Neural cell (in vitro differentiated cells): ENCODE data around the gene PARD6A. TPM values are rescaled to one million over a fixed set of nuclear protein-coding genes. Genes with fewer than 3 reads are reported as not detected.

ENCODE experiments used
- H2AFZ ChIP-seq: fragments of 200-600, 300-800 bp; sonication (generic), shearing (Covaris generic); 2 replicates; pipeline ENCODE4 v1.6.0; 2014; ENCODE audit warnings: low read depth, mild to moderate bottlenecking, antibody characterized with exemption, low read length, moderate library complexity
- H3F3A ChIP-seq: fragments of 200-600 bp; shearing (Covaris generic); 2 replicates; pipeline ENCODE4 v1.6.1; 2016; ENCODE audit warnings: mild to moderate bottlenecking, moderate library complexity, mixed read lengths, antibody characterized with exemption, low read length; ENCODE audit not compliant: insufficient read depth, poor library complexity, severe bottlenecking
- H3K27ac ChIP-seq: fragments of 200-600, 300-800 bp; sonication (generic), shearing (Covaris generic); 2 replicates; pipeline ENCODE4 v1.5.1; 2014; ENCODE audit warnings: mild to moderate bottlenecking, low read length, moderate library complexity
- H3K27me3 ChIP-seq: fragments of 300-800, 200-600 bp; sonication (generic), shearing (Covaris generic); 2 replicates; pipeline ENCODE4 v1.6.0; 2014; ENCODE audit warnings: mild to moderate bottlenecking, low read depth, low read length, moderate library complexity; ENCODE audit not compliant: insufficient read depth
- H3K36me3 ChIP-seq: fragments of 300-800, 200-600 bp; sonication (generic), shearing (Covaris generic); 2 replicates; pipeline ENCODE4 v1.5.1; 2014; ENCODE audit warnings: mild to moderate bottlenecking, antibody characterized with exemption, low read length, moderate library complexity; ENCODE audit not compliant: insufficient read depth
- H3K4me2 ChIP-seq: fragments of 300-800, 200-600 bp; sonication (generic), shearing (Covaris generic); 2 replicates; pipeline ENCODE4 v1.6.0; 2014; ENCODE audit warnings: mild to moderate bottlenecking, low read length
- H3K4me3 ChIP-seq: fragments of 300-800, 200-600 bp; sonication (generic), shearing (Covaris generic); 2 replicates; pipeline ENCODE4 v1.5.1; 2014; ENCODE audit warnings: mild to moderate bottlenecking, low read length, moderate library complexity
- H3K79me2 ChIP-seq: fragments of 200-600 bp; shearing (Covaris generic); replicated peaks from 2 replicates; pipeline ENCODE4 v1.6.0; 2014; ENCODE audit warnings: mild to moderate bottlenecking, low read length, moderate library complexity; ENCODE audit not compliant: insufficient read depth
- H3K9ac ChIP-seq: fragments of 300-800, 200-600 bp; sonication (generic), shearing (Covaris generic); 2 replicates; pipeline ENCODE4 v1.6.1; 2016; ENCODE audit warnings: mild to moderate bottlenecking, low read length, mixed read lengths
- H3K9me2 ChIP-seq: fragments of 200-600 bp; shearing (Covaris generic); 2 replicates; pipeline ENCODE4 v1.6.1; 2016; ENCODE audit warnings: mild to moderate bottlenecking, low read length, mixed read lengths; ENCODE audit not compliant: insufficient read depth
- H3K9me3 ChIP-seq: fragments of 200-600, 300-800 bp; sonication (generic), shearing (Covaris generic); 2 replicates; pipeline ENCODE4 v1.6.1; 2016; ENCODE audit warnings: mild to moderate bottlenecking, mixed run types, low read length, moderate library complexity, mixed read lengths
- H4K20me1 ChIP-seq: fragments of 200-600 bp; shearing (Covaris generic); 2 replicates; pipeline ENCODE4 v1.6.1; 2016; ENCODE audit warnings: mild to moderate bottlenecking, mixed run types; ENCODE audit not compliant: insufficient read depth
- EP300 ChIP-seq: fragments of 450-650 bp; conservative IDR thresholded peaks from 2 replicates; pipeline ENCODE4 v1.6.1; 2014; ENCODE audit warnings: antibody characterized with exemption, mild to moderate bottlenecking, moderate library complexity; ENCODE audit not compliant: poor library complexity, severe bottlenecking
- EZH2 ChIP-seq: fragments of 200-600, 300-800 bp; shearing (Covaris generic), sonication (generic); IDR thresholded peaks from 2 replicates; pipeline ENCODE4 v1.6.1; 2014; ENCODE audit warnings: antibody characterized with exemption, low read length, borderline replicate concordance, mild to moderate bottlenecking; ENCODE audit not compliant: insufficient read depth, poor library complexity, severe bottlenecking
- MXI1 ChIP-seq: fragments of 450-650 bp; conservative IDR thresholded peaks from 2 replicates; pipeline ENCODE4 v1.6.1; 2014; ENCODE audit warnings: antibody characterized with exemption, mild to moderate bottlenecking; ENCODE audit not compliant: poor library complexity, severe bottlenecking
- POLR2AphosphoS5 ChIP-seq: IDR thresholded peaks from 2 replicates; pipeline ENCODE4 v1.6.1; 2012
- RAD21 ChIP-seq: fragments of 450-650 bp; conservative IDR thresholded peaks from 2 replicates; pipeline ENCODE4 v1.6.1; 2014; ENCODE audit warnings: antibody characterized with exemption, mild to moderate bottlenecking, moderate library complexity
- SMC3 ChIP-seq: fragments of 450-650 bp; conservative IDR thresholded peaks from 2 replicates; pipeline ENCODE4 v1.6.1; 2014; ENCODE audit warnings: antibody characterized with exemption, mild to moderate bottlenecking, moderate library complexity; ENCODE audit not compliant: poor library complexity
- TAF1 ChIP-seq: IDR thresholded peaks from 2 replicates; pipeline ENCODE4 v1.6.1; 2012; ENCODE audit warnings: low read depth
- polyA plus RNA-seq: library from polyadenylated mRNA; depleted of rRNA; stranded (reverse); fragments of >200 nt; gene quantifications from 2 replicates; pipeline ENCODE4 v1.2.3, GENCODE V29; 2014
- TF ChIP-seq, protein P1 (sequence below): IDR thresholded peaks from 2 replicates; pipeline ENCODE4 v1.6.1; 2012; ENCODE audit warnings: borderline replicate concordance
- TF ChIP-seq, protein P2 (sequence below): fragments of 450-650 bp; IDR thresholded peaks from 2 replicates; pipeline ENCODE4 v1.5.1; 2014; ENCODE audit warnings: antibody characterized with exemption, mild to moderate bottlenecking, moderate library complexity; ENCODE audit not compliant: poor library complexity, severe bottlenecking

PARD6A gene
- polyA plus RNA-seq, 1 donor from 2014 or later = 34.8 TPM

DNA sequence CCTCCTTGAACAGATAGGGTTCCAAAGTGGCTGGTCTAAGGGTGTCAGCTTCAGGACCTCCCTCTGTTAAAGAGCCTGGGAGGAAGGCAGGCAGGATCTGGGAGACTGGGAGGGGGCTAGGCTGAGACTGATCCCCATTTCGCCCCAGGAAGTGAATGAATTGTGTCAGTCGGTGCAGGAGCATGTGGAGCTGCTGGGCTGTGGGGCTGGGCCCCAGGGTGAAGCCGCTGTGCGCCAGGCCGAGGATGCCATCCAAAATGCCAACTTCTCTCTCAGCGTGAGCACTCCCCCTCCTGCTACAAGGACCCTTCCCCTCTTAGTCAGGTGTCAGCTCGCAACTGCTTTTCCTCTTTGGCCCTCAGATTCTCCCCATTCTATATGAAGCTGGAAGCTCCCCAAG, 9.7 kb upstream of the PARD6A start:
- H3K4me2 ChIP-seq = no peak overlapping the region
- no peak overlapping the region for H2AFZ ChIP-seq
- H3K79me2 ChIP-seq = no peaks in the 10 kb centered on the region
- no peaks in the 10 kb centered on the region for H3K9me2 ChIP-seq
- TF ChIP-seq POLR2AphosphoS5 (no peak), SMC3 (no peak), TAF1 (no peak), RAD21 (no peak), EZH2 (no peak), MXI1 (no peak), EP300 (no peak)
- TF ChIP-seq, protein P1, sequence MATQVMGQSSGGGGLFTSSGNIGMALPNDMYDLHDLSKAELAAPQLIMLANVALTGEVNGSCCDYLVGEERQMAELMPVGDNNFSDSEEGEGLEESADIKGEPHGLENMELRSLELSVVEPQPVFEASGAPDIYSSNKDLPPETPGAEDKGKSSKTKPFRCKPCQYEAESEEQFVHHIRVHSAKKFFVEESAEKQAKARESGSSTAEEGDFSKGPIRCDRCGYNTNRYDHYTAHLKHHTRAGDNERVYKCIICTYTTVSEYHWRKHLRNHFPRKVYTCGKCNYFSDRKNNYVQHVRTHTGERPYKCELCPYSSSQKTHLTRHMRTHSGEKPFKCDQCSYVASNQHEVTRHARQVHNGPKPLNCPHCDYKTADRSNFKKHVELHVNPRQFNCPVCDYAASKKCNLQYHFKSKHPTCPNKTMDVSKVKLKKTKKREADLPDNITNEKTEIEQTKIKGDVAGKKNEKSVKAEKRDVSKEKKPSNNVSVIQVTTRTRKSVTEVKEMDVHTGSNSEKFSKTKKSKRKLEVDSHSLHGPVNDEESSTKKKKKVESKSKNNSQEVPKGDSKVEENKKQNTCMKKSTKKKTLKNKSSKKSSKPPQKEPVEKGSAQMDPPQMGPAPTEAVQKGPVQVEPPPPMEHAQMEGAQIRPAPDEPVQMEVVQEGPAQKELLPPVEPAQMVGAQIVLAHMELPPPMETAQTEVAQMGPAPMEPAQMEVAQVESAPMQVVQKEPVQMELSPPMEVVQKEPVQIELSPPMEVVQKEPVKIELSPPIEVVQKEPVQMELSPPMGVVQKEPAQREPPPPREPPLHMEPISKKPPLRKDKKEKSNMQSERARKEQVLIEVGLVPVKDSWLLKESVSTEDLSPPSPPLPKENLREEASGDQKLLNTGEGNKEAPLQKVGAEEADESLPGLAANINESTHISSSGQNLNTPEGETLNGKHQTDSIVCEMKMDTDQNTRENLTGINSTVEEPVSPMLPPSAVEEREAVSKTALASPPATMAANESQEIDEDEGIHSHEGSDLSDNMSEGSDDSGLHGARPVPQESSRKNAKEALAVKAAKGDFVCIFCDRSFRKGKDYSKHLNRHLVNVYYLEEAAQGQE = no peak
- TF ChIP-seq, protein P2, sequence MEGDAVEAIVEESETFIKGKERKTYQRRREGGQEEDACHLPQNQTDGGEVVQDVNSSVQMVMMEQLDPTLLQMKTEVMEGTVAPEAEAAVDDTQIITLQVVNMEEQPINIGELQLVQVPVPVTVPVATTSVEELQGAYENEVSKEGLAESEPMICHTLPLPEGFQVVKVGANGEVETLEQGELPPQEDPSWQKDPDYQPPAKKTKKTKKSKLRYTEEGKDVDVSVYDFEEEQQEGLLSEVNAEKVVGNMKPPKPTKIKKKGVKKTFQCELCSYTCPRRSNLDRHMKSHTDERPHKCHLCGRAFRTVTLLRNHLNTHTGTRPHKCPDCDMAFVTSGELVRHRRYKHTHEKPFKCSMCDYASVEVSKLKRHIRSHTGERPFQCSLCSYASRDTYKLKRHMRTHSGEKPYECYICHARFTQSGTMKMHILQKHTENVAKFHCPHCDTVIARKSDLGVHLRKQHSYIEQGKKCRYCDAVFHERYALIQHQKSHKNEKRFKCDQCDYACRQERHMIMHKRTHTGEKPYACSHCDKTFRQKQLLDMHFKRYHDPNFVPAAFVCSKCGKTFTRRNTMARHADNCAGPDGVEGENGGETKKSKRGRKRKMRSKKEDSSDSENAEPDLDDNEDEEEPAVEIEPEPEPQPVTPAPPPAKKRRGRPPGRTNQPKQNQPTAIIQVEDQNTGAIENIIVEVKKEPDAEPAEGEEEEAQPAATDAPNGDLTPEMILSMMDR = no peak
- H3K4me3 ChIP-seq = no peak overlapping the region
- no peaks in the 10 kb centered on the region for H3F3A ChIP-seq
- no peaks in the 10 kb centered on the region for H3K36me3 ChIP-seq
- H4K20me1 ChIP-seq = no peaks in the 10 kb centered on the region
- peaks cover 41% of the 10 kb centered on the region for H3K27me3 ChIP-seq
- H3K9ac ChIP-seq = no peak overlapping the region
- no peaks in the 10 kb centered on the region for H3K9me3 ChIP-seq
- no peak overlapping the region for H3K27ac ChIP-seq

DNA sequence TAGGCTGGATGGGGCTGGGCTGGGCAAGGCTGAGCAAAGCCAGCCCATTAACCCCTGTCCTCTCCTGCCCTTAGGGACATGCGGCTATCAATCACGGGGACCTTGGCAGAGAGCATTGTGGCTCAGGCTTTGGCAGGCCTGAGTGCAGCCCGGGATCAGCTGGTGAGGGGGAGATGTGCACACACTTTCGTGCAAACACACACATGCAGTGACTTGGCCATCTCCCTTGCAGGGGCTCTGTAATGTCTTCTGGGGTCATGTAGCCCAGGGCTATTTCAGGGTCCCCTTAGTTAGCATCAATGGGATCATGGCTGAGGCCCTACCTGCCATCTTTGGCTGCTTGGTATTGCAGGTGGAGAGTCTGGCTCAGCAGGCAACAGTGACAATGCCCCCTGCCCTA, 8.9 kb upstream of the PARD6A start:
- no peak overlapping the region for H3K4me3 ChIP-seq

More for the DNA sequence above, 8.9 kb upstream of the PARD6A start:
- no peaks in the 10 kb centered on the region for H3K36me3 ChIP-seq
- no peak overlapping the region for H2AFZ ChIP-seq
- no peaks in the 10 kb centered on the region for H4K20me1 ChIP-seq
- H3K79me2 ChIP-seq = no peaks in the 10 kb centered on the region
- no peak overlapping the region for H3K4me2 ChIP-seq
- no peak overlapping the region for H3K9ac ChIP-seq
- TF ChIP-seq, protein P2 = no peak
- no peak for TF ChIP-seq TAF1
- TF ChIP-seq, protein P1 = no peak
- TF ChIP-seq RAD21 = no peak
- no peak for TF ChIP-seq EZH2
- no peak for TF ChIP-seq POLR2AphosphoS5
- no peak for TF ChIP-seq EP300
- no peak for TF ChIP-seq SMC3
- TF ChIP-seq MXI1 = no peak
- H3K9me3 ChIP-seq = no peaks in the 10 kb centered on the region
- H3F3A ChIP-seq = no peaks in the 10 kb centered on the region
- peaks cover 35% of the 10 kb centered on the region for H3K27me3 ChIP-seq
- no peaks in the 10 kb centered on the region for H3K9me2 ChIP-seq
- H3K27ac ChIP-seq = no peak overlapping the region
